KMS-11 (cell line): ENCODE measurements around the gene TGIF1.

Experiments
- H2AFZ ChIP-seq: fragments of 200-600 bp; sonication (generic); 2 replicates; pipeline ENCODE4 v1.6.1; 2016; ENCODE audit warnings: antibody characterized with exemption, mixed run types, low read depth
- H3K27ac ChIP-seq: fragments of 200-600 bp; sonication (generic); 2 replicates; pipeline ENCODE4 v1.6.1; 2016; ENCODE audit warnings: mild to moderate bottlenecking, mixed run types
- H3K27me3 ChIP-seq: fragments of 200-600 bp; sonication (generic); 2 replicates; pipeline ENCODE4 v1.6.1; 2017; ENCODE audit warnings: mild to moderate bottlenecking, low read depth, mixed run types, moderate library complexity; ENCODE audit not compliant: insufficient read depth
- H3K36me3 ChIP-seq: fragments of 200-600 bp; sonication (generic); 2 replicates; pipeline ENCODE4 v1.6.1; 2017; ENCODE audit warnings: mild to moderate bottlenecking, mixed run types; ENCODE audit not compliant: insufficient read depth
- H3K4me1 ChIP-seq: fragments of 200-600 bp; sonication (generic); 2 replicates; pipeline ENCODE4 v1.6.1; 2016; ENCODE audit warnings: mild to moderate bottlenecking, low read depth, mixed run types; ENCODE audit not compliant: poor library complexity, severe bottlenecking
- H3K4me2 ChIP-seq: fragments of 200-600 bp; sonication (generic); 2 replicates; pipeline ENCODE4 v1.7.0; 2016; ENCODE audit warnings: mild to moderate bottlenecking, mixed run types
- H3K4me3 ChIP-seq: fragments of 200-600 bp; sonication (generic); IDR thresholded peaks from 2 replicates; pipeline ENCODE4 v1.6.1; 2017; ENCODE audit warnings: low read depth, low read length, mixed read lengths; ENCODE audit not compliant: insufficient read depth
- H3K79me2 ChIP-seq: fragments of 200-600 bp; sonication (generic); 2 replicates; pipeline ENCODE4 v1.6.1; 2016; ENCODE audit warnings: low read depth, mixed run types; ENCODE audit not compliant: insufficient read depth
- H3K9ac ChIP-seq: fragments of 200-600 bp; sonication (generic); 2 replicates; pipeline ENCODE4 v1.6.1; 2016; ENCODE audit warnings: mild to moderate bottlenecking, mixed run types
- H4K20me1 ChIP-seq: fragments of 200-600 bp; sonication (generic); 2 replicates; pipeline ENCODE4 v1.6.1; 2016; ENCODE audit warnings: mild to moderate bottlenecking, mixed run types; ENCODE audit not compliant: insufficient read depth
- CTCF ChIP-seq: fragments of 200-600 bp; sonication (generic); conservative IDR thresholded peaks from 2 replicates; pipeline ENCODE4 v1.6.1; 2017; ENCODE audit warnings: low read depth, mild to moderate bottlenecking, antibody characterized with exemption, low read length, moderate library complexity, mixed read lengths

Gene TGIF1

GRCh38 chr18:3450799-3451182, 819 bp downstream of the TGIF1 start:
- Histone ChIP-seq H3K36me3 (no peaks in the 10 kb centered on the region), H3K27ac (peak overlapping the region; percentile 94), H3K4me1 (peaks cover 40% of the 10 kb centered on the region), H3K4me3 (no peak overlapping the region), H3K9ac (peak overlapping the region; percentile 85), H3K79me2 (peaks cover 29% of the 10 kb centered on the region; the same call in 1 of the 2 replicates), H3K27me3 (no peaks in the 10 kb centered on the region), H3K4me2 (peak overlapping the region; percentile 82), H4K20me1 (no peaks in the 10 kb centered on the region), H2AFZ (peak overlapping the region; percentile 63)
- no peak for TF ChIP-seq CTCF

- Histone ChIP-seq H3K4me2 (peak overlapping the region; percentile 82), H3K4me3 (no peak overlapping the region), H3K36me3 (no peaks in the 10 kb centered on the region), H3K79me2 (peaks cover 35% of the 10 kb centered on the region; the same call in 1 of the 2 replicates), H3K27ac (peak overlapping the region; percentile 63), H3K27me3 (no peaks in the 10 kb centered on the region), H2AFZ (peak overlapping the region; percentile 63), H4K20me1 (no peaks in the 10 kb centered on the region), H3K9ac (peak overlapping the region; percentile 85), H3K4me1 (peaks cover 36% of the 10 kb centered on the region)
- TF ChIP-seq CTCF = no peak
Observed at GRCh38 chr18:3451183-3451988, 1.4 kb downstream of the TGIF1 start.

- Histone ChIP-seq H3K36me3 (no peaks in the 10 kb centered on the region), H3K4me2 (peak overlapping the region; percentile 82), H2AFZ (peak overlapping the region; percentile 63; the same call in 1 of the 2 replicates), H3K4me3 (no peak overlapping the region), H4K20me1 (no peaks in the 10 kb centered on the region), H3K9ac (peak overlapping the region; percentile 85; the same call in 1 of the 2 replicates), H3K27me3 (no peaks in the 10 kb centered on the region), H3K79me2 (peaks cover 36% of the 10 kb centered on the region; the same call in 1 of the 2 replicates), H3K4me1 (peaks cover 28% of the 10 kb centered on the region), H3K27ac (no peak overlapping the region)
- no peak for TF ChIP-seq CTCF
Observed at GRCh38 chr18:3451989-3452749, 2.2 kb downstream of the TGIF1 start.

- Histone ChIP-seq H3K27ac (no peak overlapping the region), H3K79me2 (peaks cover 36% of the 10 kb centered on the region; the same call in 1 of the 2 replicates), H3K36me3 (no peaks in the 10 kb centered on the region), H3K4me3 (no peak overlapping the region), H3K4me2 (no peak overlapping the region; the same call in 1 of the 2 replicates), H3K4me1 (peaks cover 28% of the 10 kb centered on the region), H2AFZ (no peak overlapping the region), H3K27me3 (no peaks in the 10 kb centered on the region), H4K20me1 (no peaks in the 10 kb centered on the region), H3K9ac (no peak overlapping the region)
- TF ChIP-seq CTCF = no peak
Observed at GRCh38 chr18:3452750-3453539, 3.0 kb downstream of the TGIF1 start.
